GM19372 (cell line): Measurements from ENCODE around the gene SPATA2L.
A peak's percentile ranks its signal among the peaks of the same experiment; 100 is the strongest.

Source experiments
- ATAC-seq: cut with Tn5 transposase; IDR thresholded peaks from one replicate; pipeline ENCODE4 v1.9.1; 2021; ENCODE audit warnings: mild to moderate bottlenecking, low read depth, moderate library complexity; ENCODE audit not compliant: unreplicated experiment

Gene SPATA2L

GRCh38 chr16:89729863-89730593, 28.5 kb upstream of the SPATA2L start:
- no peak for ATAC-seq

- no peak for ATAC-seq
Observed at GRCh38 chr16:89729293-89729692, 27.8 kb upstream of the SPATA2L start.

GRCh38 chr16:89727406-89728120, 26.1 kb upstream of the SPATA2L start:
- ATAC-seq: no peak

GRCh38 chr16:89723279-89724250, 22.1 kb upstream of the SPATA2L start:
- no peak for ATAC-seq

- ATAC-seq: no peak
Observed at GRCh38 chr16:89722392-89723278, 21.1 kb upstream of the SPATA2L start.

GRCh38 chr16:89721546-89722391, 20.3 kb upstream of the SPATA2L start:
- ATAC-seq: peak; percentile 25

- ATAC-seq: peak; percentile 50
Observed at GRCh38 chr16:89720813-89721545, 19.5 kb upstream of the SPATA2L start, which contains the start of the genes VPS9D1 and ZNF276. TSS of gene VPS9D1 (minus strand) at chr16:89720898. CDS start at chr16:89720861, 37 bp downstream. TSS of gene ZNF276 (plus strand) at chr16:89721537. CDS start at chr16:89721641, 104 bp downstream.

GRCh38 chr16:89720551-89720812, 19.0 kb upstream of the SPATA2L start:
- ATAC-seq: peak; percentile 19

- no peak for ATAC-seq
Observed at GRCh38 chr16:89717688-89718505, 16.4 kb upstream of the SPATA2L start.

GRCh38 chr16:89716916-89717687, 15.6 kb upstream of the SPATA2L start:
- ATAC-seq: no peak

GRCh38 chr16:89716493-89716892, 15.0 kb upstream of the SPATA2L start:
- ATAC-seq: no peak

GRCh38 chr16:89712274-89712781, 10.8 kb upstream of the SPATA2L start:
- no peak for ATAC-seq

GRCh38 chr16:89711601-89712273, 10.2 kb upstream of the SPATA2L start:
- no peak for ATAC-seq

- ATAC-seq: no peak
Observed at GRCh38 chr16:89710709-89711564, 9.4 kb upstream of the SPATA2L start.
